ENCODE measurements around the gene NOTUM. TPM values are rescaled to one million over a fixed set of nuclear protein-coding genes. Genes with fewer than 3 reads are reported as not detected.
A peak's percentile ranks its signal among the peaks of the same experiment; 100 is the strongest.

NOTUM gene
- total RNA-seq, 1 donor from 2014 or later = 1.7 TPM

- TF ChIP-seq EZH2 (IDR thresholded peaks at IDR 0.05; ENCODE audit: insufficient read depth, low read length) (no peak), CTCF (IDR thresholded peaks at IDR 0.05; ENCODE audit: insufficient read depth, low read depth, low read length) (no peak)
- Histone ChIP-seq H3K36me3 (ENCODE audit: insufficient read depth, low read length) (peaks cover 6% of the 10 kb centered on the region), H3K27me3 (ENCODE audit: insufficient read depth, low read length) (no peaks in the 10 kb centered on the region), H3K4me3 (ENCODE audit: insufficient read depth, low read depth, low read length) (no peak overlapping the region), H3K4me2 (ENCODE audit: low read length) (no peak overlapping the region), H3K27ac (ENCODE audit: low read depth, low read length) (no peak overlapping the region), H3K9ac (ENCODE audit: low read length) (no peak overlapping the region), H3K79me2 (ENCODE audit: insufficient read depth, low read length) (peaks cover 44% of the 10 kb centered on the region), H3K9me3 (ENCODE audit: insufficient read depth, low read depth, low read length) (no peaks in the 10 kb centered on the region), H2AFZ (ENCODE audit: low read depth, low read length) (no peak overlapping the region), H4K20me1 (ENCODE audit: insufficient read depth, low read length) (peaks cover 78% of the 10 kb centered on the region), H3K4me1 (ENCODE audit: insufficient read depth, low read length) (peaks cover 18% of the 10 kb centered on the region)
- Mint-ChIP-seq H3K27ac (ENCODE audit: unreplicated experiment) (no peak overlapping the region), H3K4me1 (ENCODE audit: low read depth, unreplicated experiment) (peaks cover 13% of the 10 kb centered on the region), H3K27me3 (ENCODE audit: low read depth, unreplicated experiment) (no peaks in the 10 kb centered on the region), H3K9me3 (ENCODE audit: unreplicated experiment) (peaks cover 1% of the 10 kb centered on the region), H3K4me3 (ENCODE audit: unreplicated experiment) (no peak overlapping the region), H3K36me3 (ENCODE audit: low read depth, unreplicated experiment) (peaks cover 16% of the 10 kb centered on the region)
- DNase-seq (ENCODE audit: low read depth) = no peak
- FAIRE-seq = no peak
Observed at GRCh38 chr17:81914103-81914850, 46.7 kb downstream of the NOTUM start.

GRCh38 chr17:81913394-81914102 lies 47.4 kb downstream of the NOTUM start:
- peaks cover 18% of the 10 kb centered on the region for H3K4me1 ChIP-seq (ENCODE audit: insufficient read depth, low read length)
- H3K79me2 ChIP-seq (ENCODE audit: insufficient read depth, low read length) = peaks cover 37% of the 10 kb centered on the region
- DNase-seq (ENCODE audit: low read depth) (no peak), FAIRE-seq (no peak)
- H3K9me3 ChIP-seq (ENCODE audit: insufficient read depth, low read depth, low read length) = no peaks in the 10 kb centered on the region
- Mint-ChIP-seq H3K27ac (ENCODE audit: unreplicated experiment) (peak overlapping the region; percentile 72), H3K27me3 (ENCODE audit: low read depth, unreplicated experiment) (no peaks in the 10 kb centered on the region), H3K36me3 (ENCODE audit: low read depth, unreplicated experiment) (peaks cover 12% of the 10 kb centered on the region), H3K4me1 (ENCODE audit: low read depth, unreplicated experiment) (peaks cover 9% of the 10 kb centered on the region), H3K4me3 (ENCODE audit: unreplicated experiment) (peak overlapping the region; percentile 70), H3K9me3 (ENCODE audit: unreplicated experiment) (peaks cover 1% of the 10 kb centered on the region)
- no peak overlapping the region for H3K27ac ChIP-seq (ENCODE audit: low read depth, low read length)
- peaks cover 74% of the 10 kb centered on the region for H4K20me1 ChIP-seq (ENCODE audit: insufficient read depth, low read length)
- no peak overlapping the region for H3K9ac ChIP-seq (ENCODE audit: low read length)
- no peak overlapping the region for H3K4me3 ChIP-seq (ENCODE audit: insufficient read depth, low read depth, low read length)
- H2AFZ ChIP-seq (ENCODE audit: low read depth, low read length) = no peak overlapping the region
- H3K4me2 ChIP-seq (ENCODE audit: low read length) = no peak overlapping the region
- no peak for TF ChIP-seq CTCF (IDR thresholded peaks at IDR 0.05; ENCODE audit: insufficient read depth, low read depth, low read length)
- TF ChIP-seq EZH2 (IDR thresholded peaks at IDR 0.05; ENCODE audit: insufficient read depth, low read length) = no peak
- H3K27me3 ChIP-seq (ENCODE audit: insufficient read depth, low read length) = no peaks in the 10 kb centered on the region
- peaks cover 6% of the 10 kb centered on the region for H3K36me3 ChIP-seq (ENCODE audit: insufficient read depth, low read length)
